LHCN-M2 (cell line): ENCODE measurements around the gene DQX1. TPM values are rescaled to one million over a fixed set of nuclear protein-coding genes. Genes with fewer than 3 reads are reported as not detected.

ENCODE experiments used
- DNase-seq: peaks from one replicate; pipeline ENCODE4 v3.0.0-alpha.2; 2012; ENCODE audit warnings: low read depth
- total RNA-seq: library from RNA; depleted of rRNA; stranded (reverse); fragments of >200 nt; gene quantifications from 2 replicates; pipeline ENCODE4 v1.2.3, GENCODE V29; 2014

The DQX1 gene
- total RNA-seq, 1 experiment from 2014 or later = not detected

GRCh38 chr2:74511104-74511989 lies 14.7 kb downstream of the DQX1 start:
- DNase-seq = peak; percentile 70

GRCh38 chr2:74510272-74510671 lies 15.8 kb downstream of the DQX1 start:
- no peak for DNase-seq

GRCh38 chr2:74507926-74508520 lies 18.0 kb downstream of the DQX1 start:
- no peak for DNase-seq

GRCh38 chr2:74507145-74507925 lies 18.7 kb downstream of the DQX1 start, which contains the start of gene PCGF1:
PCGF1 (minus strand) TSS chr2:74507695; CDS start chr2:74507668, 27 bp downstream.
- DNase-seq = peak; percentile 95

GRCh38 chr2:74505448-74506246 lies 20.4 kb downstream of the DQX1 start:
- DNase-seq = no peak

- DNase-seq = no peak
These were observed 21.4 kb downstream of the DQX1 start for GRCh38 chr2:74504591-74504990.

- DNase-seq = no peak
These were observed 22.2 kb downstream of the DQX1 start for GRCh38 chr2:74503506-74504475.

GRCh38 chr2:74502720-74503505 lies 23.1 kb downstream of the DQX1 start:
- peak; percentile 83 for DNase-seq

- no peak for DNase-seq
These were observed 23.8 kb downstream of the DQX1 start for GRCh38 chr2:74502147-74502719.

GRCh38 chr2:74501335-74502071 lies 24.5 kb downstream of the DQX1 start:
- DNase-seq = no peak

GRCh38 chr2:74500578-74500946 lies 25.5 kb downstream of the DQX1 start:
- DNase-seq = no peak

- no peak for DNase-seq
These were observed 26.0 kb downstream of the DQX1 start for GRCh38 chr2:74499940-74500577.

GRCh38 chr2:74499267-74499939 lies 26.6 kb downstream of the DQX1 start, which contains the start of gene LBX2:
LBX2 (minus strand) TSS chr2:74499603; CDS start chr2:74499537, 66 bp downstream.
- DNase-seq = no peak

- DNase-seq = peak; percentile 49
These were observed 27.3 kb downstream of the DQX1 start for GRCh38 chr2:74498500-74499266.

- DNase-seq = no peak
These were observed 28.1 kb downstream of the DQX1 start for GRCh38 chr2:74497777-74498499.
